ENCODE data around the gene NUDT8.
A peak's percentile ranks its signal among the peaks of the same experiment; 100 is the strongest.

The NUDT8 gene

GRCh38 chr11:67629386-67630227 is at the start of gene NUDT8:
NUDT8 (minus strand) TSS chr11:67629937; CDS start chr11:67629911, 26 bp downstream.
- TF ChIP-seq CTCF (IDR thresholded peaks at IDR 0.05; ENCODE audit: extremely low read depth, insufficient read depth, missing control alignments): peak; percentile 87
- peak; percentile 88 for DNase-seq (ENCODE audit: low spot score)
- in situ Hi-C loops (cut with MboI; ENCODE audit: low pct_unique_long_range_greater_than_20kb, low sequenced_read_pairs, unreplicated experiment): no loop called here

DNA sequence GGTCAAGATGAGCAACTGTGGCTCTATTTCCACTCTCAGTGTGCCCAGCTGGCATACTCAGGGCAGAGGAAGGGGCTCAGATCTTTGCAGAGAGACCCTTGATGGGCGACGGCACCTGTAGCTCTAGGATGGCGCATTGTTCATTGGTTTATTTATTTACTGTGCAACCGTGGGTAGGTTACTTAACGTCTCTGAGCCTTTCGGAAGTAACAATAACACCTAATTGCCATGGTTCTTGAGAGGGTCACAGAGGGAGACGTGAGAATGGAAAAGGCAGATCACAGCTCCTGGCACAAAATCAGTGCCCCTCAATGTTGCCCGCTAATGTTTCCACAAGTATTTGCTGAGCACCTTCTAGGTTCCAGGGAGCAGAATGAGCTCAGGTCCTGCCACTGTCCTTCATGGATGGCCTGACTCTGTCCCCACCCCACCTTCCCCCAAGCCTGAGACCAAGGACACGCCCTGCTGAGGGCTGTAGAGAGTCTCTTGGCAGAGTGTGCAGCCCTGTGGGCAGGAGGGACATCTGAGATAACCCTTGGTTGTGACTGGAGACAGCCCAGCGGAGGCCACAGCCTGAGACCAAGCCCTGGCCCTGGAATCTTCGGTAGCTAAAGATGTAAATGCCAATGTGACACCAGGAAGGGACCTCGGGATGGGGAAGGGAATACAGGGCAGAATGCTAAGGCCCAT is 45.5 kb upstream of the NUDT8 start:
- in situ Hi-C loops (cut with MboI; ENCODE audit: low pct_unique_long_range_greater_than_20kb, low sequenced_read_pairs, unreplicated experiment): no loop called here
- TF ChIP-seq CTCF (IDR thresholded peaks at IDR 0.05; ENCODE audit: extremely low read depth, insufficient read depth, missing control alignments): no peak
- no peak for DNase-seq (ENCODE audit: low spot score)

GRCh38 chr11:67674442-67674871 is 44.7 kb upstream of the NUDT8 start, which contains the start of gene ALDH3B2:
ALDH3B2 (minus strand) TSS chr11:67674623; CDS start chr11:67666935, 7,688 bp downstream.
- no peak for TF ChIP-seq CTCF (IDR thresholded peaks at IDR 0.05; ENCODE audit: extremely low read depth, insufficient read depth, missing control alignments)
- in situ Hi-C loops (cut with MboI; ENCODE audit: low pct_unique_long_range_greater_than_20kb, low sequenced_read_pairs, unreplicated experiment): no loop called here
- no peak for DNase-seq (ENCODE audit: low spot score)

DNA sequence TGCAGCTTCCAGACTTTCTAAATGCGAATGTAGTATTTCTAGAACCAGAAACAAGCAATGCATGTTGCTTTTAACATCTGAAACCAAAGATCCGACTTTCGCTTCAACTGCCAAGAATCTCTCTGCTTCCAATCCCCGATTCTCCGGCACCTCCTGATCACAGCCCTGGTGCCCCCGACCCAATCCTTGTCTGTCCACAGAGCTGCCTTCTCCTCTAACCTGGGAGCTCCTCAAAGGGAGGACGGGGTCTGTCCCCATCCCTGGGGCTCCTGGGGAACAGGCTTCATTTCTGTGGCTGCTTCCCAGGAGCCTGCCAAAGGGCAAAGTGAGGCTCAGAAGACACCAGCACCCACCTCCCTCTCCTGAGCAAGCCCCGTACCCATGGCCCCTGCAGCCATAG is 44.2 kb upstream of the NUDT8 start:
- TF ChIP-seq CTCF (IDR thresholded peaks at IDR 0.05; ENCODE audit: extremely low read depth, insufficient read depth, missing control alignments): no peak
- in situ Hi-C loops (cut with MboI; ENCODE audit: low pct_unique_long_range_greater_than_20kb, low sequenced_read_pairs, unreplicated experiment): no loop called here

DNA sequence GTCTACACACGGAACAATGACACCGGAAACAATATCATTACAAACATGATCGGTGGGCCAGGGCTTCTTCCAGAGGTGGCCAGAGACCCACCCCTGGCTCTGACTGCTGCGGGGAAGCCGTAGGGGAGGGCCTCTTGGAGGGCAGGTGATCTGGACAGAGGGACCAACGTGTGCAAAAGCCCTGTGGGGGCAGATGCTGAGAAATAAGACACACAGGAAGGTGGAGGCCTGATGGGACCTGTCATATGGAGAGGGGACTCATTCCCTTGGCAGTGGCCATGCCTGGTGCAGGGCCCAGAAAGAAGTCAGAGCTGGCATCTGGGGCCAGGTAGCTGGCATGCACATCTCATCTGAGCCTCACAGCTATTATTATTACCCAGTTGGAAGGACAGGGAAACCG is 43.6 kb upstream of the NUDT8 start:
- DNase-seq (ENCODE audit: low spot score): no peak
- in situ Hi-C loops (cut with MboI; ENCODE audit: low pct_unique_long_range_greater_than_20kb, low sequenced_read_pairs, unreplicated experiment): no loop called here
- TF ChIP-seq CTCF (IDR thresholded peaks at IDR 0.05; ENCODE audit: extremely low read depth, insufficient read depth, missing control alignments): no peak

More for the DNA sequence above, 44.2 kb upstream of the NUDT8 start:
- DNase-seq (ENCODE audit: low spot score): no peak

DNA sequence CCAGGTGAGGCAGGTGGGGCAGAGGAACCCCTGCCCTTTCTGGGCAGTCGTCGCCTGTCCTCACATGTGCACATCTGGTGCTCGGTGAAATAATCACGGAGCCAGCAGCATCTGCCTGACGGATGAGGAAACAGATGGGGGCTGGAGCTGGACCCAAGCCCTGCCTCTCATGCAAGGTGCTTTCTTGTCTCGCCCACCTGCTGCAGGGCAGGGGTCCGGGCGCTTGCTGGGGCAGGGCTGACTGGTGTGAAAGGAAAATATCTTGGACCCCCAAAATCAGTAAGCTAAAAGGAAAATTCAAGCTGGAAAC is 41.4 kb upstream of the NUDT8 start:
- TF ChIP-seq CTCF (IDR thresholded peaks at IDR 0.05; ENCODE audit: extremely low read depth, insufficient read depth, missing control alignments): no peak
- no peak for DNase-seq (ENCODE audit: low spot score)
- in situ Hi-C loops (cut with MboI; ENCODE audit: low pct_unique_long_range_greater_than_20kb, low sequenced_read_pairs, unreplicated experiment): no loop called here
